ENCODE results near the gene DCAF12. TPM values are rescaled to one million over a fixed set of nuclear protein-coding genes. Genes with fewer than 3 reads are reported as not detected.
"Not testable (repeated sequence)": the region's sequence is repeated elsewhere in the genome, so short reads cannot be mapped to it uniquely, and the experiment has no call there.

DCAF12 gene
- total RNA-seq, 1 donor from 2014 or later = 19.2 TPM

DNA sequence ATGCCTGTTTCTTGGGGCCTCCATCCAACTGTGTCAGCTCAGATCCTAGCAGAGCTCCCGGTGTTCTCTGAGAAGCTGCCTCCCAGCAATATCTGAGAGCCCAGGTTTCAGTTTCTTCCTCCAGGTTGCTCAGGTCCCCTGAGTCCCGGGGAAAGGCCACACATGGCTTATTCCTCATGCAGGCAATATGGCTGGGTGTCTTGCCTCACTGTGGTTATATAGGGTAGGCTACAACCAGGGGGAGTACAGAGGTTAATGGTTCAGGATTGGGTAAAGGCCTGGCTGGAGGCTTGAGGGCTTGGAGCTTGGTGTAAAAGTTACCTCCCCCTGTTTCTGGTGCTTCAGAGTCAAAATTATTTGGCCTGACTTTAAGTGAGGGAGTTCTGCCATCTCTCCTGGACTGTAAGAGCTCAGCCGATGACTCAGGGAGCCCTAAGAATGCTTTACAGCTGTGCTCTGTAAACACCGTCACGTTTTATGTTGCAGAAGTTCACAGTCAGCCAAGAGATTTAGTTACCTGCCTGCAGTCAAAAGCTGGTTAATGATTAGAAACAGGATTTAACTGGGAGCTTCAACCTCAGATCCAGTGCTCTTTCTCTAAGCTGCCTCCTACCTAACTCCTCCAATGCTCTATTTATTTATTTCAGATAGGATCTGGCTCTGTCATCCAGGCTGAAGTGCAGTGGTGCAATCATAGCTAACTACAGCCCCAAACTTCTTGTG is 53.5 kb downstream of the DCAF12 start:
- no peak for FAIRE-seq
- DNase-seq (ENCODE audit: low spot score in 2 of 2) = no peak

DNA sequence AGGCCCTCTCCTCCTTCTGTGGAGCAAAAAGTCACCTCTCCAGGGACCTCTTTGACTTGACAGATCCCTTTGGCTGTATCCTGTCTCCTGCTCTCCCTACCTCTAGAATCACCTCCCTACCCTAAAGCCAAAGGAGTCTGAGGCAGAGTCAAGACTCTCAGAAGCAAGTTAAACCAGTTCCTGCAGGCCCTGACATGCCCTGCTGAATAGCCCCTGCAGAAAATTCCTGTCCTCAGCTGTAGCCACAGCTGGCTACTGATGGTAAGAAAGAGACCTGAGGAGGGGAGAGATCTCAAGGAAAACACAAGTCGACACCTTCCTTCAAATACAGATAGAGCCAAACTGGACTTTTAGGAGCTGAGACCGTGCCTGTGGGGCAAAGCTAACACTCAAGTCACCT is 54.1 kb downstream of the DCAF12 start:
- DNase-seq (ENCODE audit: low spot score in 2 of 2) (no peak), FAIRE-seq (no peak)

DNA sequence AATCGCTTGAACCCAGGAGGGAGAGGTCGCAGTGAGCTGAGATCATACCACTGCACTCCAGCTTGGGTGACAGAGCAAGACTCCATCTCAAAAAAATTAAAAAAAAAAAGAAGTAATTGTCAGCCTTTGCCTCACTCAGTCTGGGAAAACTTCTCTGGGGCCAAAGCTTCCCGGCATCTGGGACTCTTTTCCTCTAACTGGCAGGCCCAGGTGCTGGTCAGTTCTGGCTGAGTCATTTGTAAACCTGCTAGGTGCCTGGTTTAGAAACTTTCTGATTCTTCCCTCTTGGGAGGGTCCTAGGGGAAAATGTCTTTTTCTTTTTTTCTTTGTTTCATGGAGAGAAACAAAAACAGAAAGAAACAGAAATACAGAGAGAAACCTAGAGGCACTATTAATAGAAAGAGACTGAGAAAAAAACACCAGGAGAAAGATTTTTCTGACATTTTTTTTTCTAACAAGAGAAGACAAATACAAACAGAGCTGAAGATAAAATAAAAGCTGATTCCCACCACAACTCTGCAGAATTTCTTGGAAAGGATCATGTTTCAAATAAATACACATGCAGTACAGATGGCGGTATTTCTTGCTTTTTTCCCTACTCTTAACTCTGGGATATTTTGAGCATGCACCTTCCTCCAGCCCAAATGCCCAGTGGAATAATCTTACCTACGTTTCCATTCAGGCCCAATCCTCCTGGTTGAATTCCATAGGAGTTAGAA is 55.7 kb downstream of the DCAF12 start:
- DNase-seq (ENCODE audit: low spot score in 2 of 2) (no peak), FAIRE-seq (no peak)

DNA sequence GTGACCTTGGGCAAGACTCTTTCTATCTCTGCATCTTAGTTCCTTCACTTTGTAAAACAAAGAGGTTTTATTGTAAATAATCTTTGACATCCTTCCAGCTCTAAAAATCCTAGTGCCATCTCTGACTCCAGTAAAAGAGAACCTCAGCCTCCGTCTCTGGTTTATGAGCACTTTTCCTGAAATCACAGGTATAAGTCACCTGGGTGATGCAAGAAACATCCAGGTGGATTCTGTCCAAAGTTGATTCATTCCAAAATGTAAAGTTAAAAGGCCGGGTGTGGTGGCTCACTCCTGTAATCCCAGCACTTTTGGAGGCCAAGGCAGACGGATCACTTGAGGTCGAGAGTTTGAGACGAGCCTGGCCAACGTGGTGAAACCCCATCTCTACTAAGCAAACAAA is 56.7 kb downstream of the DCAF12 start:
- DNase-seq (ENCODE audit: low spot score in 2 of 2) (no peak), FAIRE-seq (no peak)

DNA sequence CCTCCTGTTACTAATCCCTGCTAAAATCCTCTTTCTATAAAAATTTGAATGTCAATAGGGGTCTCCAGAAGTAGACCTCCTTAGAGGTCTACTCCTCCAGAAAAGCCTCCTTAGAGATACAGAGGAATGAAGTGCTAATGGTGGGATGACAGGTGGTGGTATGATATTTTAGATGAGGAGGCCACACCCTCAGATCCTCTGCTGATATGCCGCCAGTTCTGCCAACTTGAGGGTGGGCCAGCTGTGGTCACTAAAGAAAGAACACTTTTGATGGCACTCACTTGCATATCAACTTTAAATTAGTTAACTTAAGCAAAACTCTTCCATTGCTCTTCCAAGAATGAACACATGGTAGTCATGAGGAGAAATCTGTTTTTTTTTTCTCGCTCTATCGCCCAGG is 61.0 kb downstream of the DCAF12 start:
- FAIRE-seq (no peak), DNase-seq (ENCODE audit: low spot score in 2 of 2) (no peak)

DNA sequence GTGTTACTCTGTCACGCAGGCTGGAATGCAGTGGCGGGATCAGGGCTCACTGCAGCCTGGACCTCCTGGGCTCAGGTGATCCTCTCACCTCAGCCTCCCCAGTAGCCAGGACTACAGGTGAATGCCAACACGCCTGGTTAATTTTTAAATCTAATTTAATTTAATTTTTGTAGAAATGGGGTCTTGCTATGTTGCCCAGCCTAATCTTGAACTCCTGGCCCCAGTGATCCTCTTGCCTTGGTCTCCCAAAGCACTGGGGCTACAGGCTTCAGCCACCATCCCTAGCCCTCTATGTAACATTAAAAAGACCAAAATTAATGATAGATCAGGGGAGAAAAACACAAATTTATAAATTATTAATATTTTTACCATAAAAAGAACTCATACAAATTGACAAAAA is 66.5 kb downstream of the DCAF12 start:
- no peak for FAIRE-seq
- no peak for DNase-seq (ENCODE audit: low spot score in 2 of 2)

DNA sequence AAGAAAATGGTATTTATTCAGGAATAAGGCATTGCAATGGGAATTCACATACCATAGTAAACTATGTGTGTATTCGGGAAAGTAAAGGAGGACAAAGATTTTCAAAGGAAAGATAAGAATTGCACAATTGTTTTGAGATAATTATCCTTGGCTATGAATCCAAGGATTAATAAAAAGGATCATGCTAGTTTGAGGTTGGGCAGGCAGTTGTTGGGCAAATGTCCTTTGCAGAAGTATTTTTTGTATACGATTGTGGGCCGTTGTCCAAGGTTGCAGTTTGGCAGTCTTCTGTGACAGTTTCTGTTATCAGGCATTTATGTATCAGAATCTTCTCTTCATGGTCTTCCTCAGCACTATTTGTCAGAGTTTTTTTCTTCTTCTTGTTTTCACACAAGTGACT is 67.2 kb downstream of the DCAF12 start:
- FAIRE-seq = no peak
- no peak for DNase-seq (ENCODE audit: low spot score in 2 of 2)

DNA sequence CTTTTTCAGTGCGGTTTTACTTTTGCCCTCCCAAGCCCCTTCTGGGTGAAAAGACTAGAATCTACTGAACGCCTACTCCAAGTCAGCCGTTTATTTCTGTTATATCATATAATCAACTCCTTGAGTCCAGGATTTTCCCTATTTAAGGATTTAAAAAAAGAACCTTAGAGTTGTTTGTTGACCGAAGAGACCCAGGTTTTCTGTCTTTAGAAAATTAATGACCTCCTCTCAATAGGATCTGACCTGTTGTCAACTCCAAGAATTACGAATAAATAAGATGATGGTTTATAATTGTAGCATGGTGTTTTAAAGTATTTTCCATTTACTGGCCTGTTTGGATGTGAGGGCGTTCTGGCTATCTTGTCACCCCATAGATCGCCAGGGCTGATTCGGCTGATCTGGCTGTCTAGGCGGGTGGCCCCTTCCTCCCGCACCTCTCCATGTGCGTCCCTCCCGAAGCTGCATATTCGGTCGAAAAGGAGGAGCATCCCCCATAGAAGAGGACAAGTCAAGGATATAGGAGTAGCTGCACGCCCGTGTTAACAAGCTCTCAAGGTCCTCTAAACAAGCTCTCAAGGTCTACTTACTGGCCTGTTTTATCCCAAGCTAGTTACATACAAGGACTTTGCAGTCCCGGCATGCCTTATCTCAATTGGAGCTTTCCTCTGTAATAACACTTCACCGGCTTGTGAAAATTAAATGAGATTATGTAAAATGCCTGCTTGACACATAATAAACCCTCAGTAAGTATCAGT is 76.7 kb downstream of the DCAF12 start:
- FAIRE-seq = no peak

DNA sequence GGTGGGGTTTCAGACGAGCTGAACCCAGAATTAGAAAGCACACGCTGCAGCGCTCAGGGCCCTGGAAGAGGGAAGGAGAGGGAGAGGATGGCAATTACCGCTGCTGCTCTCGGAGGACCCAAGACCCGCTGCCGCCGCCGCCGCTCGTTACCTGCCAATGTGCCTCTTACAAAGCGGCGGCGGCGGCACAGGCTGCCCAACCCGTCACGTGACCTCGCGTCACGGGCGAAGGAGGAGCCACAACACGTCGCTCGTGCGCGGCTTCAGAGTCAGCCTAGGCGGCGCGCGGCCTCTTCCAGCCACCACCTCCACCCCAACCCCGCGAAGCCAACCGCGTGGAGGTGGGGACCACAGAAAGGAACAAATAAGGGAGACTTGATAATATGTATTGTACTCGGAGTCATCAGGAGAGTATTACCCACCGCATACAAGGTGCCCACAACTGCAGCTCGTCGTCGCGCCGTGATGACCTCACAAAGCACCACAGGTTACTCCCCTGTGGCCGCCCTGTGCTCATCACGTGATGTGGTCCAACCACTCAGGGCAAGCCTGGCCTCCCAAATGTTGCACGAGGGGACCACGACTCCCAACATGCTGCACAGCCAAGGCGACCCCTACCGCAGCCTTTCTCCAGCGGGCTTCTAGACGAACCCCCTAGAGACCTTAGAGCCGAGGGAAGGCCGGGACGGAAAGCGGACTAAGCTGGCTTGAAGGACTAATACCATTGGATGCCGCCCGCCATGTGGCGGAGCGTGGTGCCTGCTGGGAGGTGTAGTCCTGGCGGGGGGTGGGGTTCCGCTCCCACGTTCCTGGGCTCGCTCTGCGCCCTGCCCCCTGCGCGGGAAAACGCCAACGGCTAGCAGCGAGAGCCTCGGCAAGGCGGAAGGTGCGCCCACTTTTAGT is 77.5 kb downstream of the DCAF12 start, which contains the start of gene UBAP2:
Gene UBAP2, minus strand, starts transcription at position 161 of the 903 bp plus-strand sequence. CDS start 31,739 bp downstream, outside the sequence.
- peak; percentile 86 to 91 for DNase-seq (ENCODE audit: low spot score in 2 of 2)
- no peak for FAIRE-seq

More for the DNA sequence above, 76.7 kb downstream of the DCAF12 start:
- no peak for DNase-seq (ENCODE audit: low spot score in 2 of 2)

DNA sequence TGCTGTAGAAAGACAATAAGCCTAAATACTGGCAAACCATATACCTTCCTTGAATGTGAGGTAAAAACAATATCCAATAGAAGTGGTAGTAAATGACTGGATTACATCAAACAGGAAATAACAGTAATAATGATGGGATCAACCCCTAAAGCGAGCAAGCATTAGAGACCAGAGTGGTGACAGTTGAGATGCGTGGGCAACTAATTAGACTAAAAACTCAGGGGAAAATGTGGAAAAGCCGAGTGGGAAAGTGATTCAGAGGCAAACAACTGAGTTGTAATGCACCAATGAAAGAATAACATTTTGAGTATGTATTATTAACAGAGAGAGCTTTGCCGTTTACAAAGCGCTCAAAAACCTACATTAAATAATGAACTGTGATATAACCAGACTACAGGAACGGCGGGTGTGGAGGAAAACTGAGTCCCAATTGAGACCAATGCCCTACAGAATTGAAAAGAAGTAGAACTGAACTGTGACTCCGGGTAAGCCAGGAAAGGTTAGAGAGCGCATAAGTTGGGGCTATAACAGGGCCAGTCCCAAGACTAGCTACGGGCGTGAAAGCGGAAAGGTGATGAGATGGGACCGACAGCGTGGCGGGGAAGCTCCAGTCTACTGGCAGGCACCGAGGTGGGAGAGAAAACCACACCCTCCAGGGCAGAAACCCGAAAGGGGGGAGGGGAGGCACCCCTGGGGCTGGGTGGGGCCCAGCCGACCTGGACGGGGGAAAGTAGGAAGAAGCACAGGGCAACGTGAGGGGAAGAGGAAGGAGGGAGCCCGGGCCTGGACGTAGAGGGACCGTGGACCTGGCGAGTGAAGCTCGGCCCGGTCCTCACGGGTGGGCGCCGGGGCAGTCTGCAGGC is 78.4 kb downstream of the DCAF12 start:
- DNase-seq (ENCODE audit: low spot score in 2 of 2) (no peak), FAIRE-seq (no peak)

DNA sequence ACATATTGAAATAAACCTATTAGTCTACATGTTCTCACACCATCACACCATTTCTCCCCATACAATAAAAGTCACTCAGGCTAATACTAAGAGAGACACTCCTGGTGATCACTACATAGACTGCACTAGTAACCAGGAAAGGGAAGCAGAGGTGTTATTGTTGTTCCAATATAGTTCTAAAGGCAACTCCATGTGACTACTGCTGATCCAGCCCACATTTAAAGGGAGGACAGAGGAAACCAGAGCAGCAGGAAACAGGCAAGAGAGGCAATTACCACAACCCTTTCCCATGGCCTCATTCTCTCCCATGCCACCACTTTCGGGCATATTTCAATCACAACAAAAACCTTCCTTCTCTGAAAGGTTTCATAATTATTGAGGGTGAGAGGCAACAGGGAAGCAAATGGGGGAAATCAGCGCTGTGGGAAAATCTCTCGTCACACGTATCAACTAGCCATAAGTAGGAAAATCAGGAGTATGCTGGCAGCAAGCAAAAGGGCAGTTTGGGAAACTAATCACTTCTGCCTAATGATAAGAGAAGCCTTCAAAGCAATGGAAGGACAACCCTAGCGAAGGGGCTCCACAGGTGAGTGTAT is 79.6 kb downstream of the DCAF12 start:
- FAIRE-seq (no peak), DNase-seq (ENCODE audit: low spot score in 2 of 2) (no peak)

DNA sequence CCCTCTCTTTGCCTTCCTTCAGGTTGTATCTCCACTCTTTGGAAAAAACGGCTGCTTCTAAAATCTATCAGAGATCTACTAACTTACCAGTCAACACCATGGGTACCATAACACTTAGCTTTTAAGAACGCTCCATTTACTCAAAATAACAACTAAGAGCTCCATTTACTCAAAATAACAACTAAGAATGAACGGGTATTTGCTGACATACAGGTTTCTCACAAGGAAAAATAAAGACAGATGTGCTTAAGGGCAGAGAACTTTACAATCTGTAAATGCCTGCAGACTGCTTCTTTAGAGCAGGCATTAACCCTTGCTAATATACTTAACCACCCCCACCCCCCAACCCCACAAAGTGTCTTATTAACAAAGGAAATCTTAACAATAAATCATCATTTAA is 80.6 kb downstream of the DCAF12 start:
- DNase-seq (ENCODE audit: low spot score in 2 of 2) = no peak
- FAIRE-seq = no peak

DNA sequence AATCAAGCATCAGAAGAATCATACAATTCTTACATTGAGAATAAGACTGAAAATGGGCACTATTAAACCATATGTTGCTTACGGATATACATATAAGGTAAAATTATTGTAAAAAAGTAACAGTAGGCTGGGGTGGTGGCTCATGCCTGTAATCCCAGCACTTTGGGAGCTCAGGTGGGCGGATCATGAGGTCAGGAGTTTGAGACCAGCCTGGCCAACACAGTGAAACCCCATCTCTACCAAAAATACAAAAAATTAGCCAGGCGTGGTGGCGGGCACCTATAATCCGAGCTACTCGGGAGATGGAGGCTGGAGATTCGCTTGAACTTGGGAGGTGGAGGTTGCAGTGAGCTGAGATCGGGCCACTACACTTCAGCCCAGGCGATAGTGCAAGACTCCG is 84.4 kb downstream of the DCAF12 start:
- not testable (repeated sequence) for DNase-seq (ENCODE audit: low spot score in 2 of 2); FAIRE-seq

DNA sequence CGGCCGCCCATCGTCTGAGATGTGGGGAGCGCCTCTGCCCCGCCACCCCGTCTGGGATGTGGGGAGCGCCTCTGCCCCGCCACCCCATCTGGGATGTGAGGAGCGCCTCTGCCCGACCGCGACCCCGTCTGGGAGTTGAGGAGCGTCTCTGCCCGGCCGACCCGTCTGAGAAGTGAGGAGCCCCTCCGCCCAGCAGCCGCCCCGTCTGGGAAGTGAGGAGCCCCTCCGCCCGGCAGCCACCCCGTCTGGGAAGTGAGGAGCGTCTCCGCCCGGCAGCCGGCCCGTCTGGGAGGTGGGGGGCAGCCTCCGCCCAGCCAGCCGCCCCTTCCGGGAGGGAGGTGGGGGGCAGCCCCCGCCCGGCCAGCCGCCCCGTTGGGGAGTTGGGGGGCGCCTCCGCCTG is 87.6 kb downstream of the DCAF12 start:
- DNase-seq (ENCODE audit: low spot score in 2 of 2); FAIRE-seq: not testable (repeated sequence)

DNA sequence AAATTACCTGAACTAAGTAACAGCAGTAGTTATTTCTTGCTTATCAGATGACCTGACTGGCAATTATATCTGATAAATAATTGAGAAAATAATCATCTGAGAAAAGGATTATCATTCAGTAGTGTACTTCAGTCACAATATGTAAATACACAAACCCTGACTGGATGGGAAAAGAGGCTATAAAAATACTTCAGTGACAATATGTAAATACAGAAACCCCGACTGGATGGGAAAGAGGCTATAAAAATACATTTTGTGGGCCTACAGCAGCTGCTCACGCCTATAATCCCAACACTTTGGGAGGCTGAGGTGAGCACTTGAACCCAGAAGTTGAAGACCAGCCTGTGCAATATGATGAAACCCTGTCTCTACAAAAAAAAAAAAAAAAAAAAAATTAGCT is 88.9 kb downstream of the DCAF12 start:
- FAIRE-seq (no peak), DNase-seq (ENCODE audit: low spot score in 2 of 2) (no peak)

DNA sequence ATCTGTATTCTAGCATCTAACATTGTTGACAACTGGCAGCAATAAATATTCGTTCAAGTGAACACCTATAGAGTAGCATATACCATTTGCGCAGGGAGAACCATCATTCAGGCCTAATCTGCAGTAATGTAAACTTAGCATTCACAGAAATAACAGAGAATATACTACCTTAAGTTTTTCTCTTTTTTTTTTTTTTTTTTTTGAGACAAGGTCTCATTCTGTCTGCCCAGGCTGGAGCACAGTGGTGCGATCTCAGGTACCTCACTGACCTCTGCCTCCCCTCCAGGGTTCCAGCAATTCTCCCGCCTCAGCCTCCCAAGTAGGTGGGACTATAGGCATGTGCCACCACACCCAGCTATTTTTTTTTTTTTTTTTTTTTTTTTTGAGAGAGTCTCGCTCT is 89.9 kb downstream of the DCAF12 start:
- FAIRE-seq = no peak
- no peak for DNase-seq (ENCODE audit: low spot score in 2 of 2)

All from frontal cortex (tissue), 4 donors.